ENCODE data around the gene IL23A.

Gene IL23A

DNA sequence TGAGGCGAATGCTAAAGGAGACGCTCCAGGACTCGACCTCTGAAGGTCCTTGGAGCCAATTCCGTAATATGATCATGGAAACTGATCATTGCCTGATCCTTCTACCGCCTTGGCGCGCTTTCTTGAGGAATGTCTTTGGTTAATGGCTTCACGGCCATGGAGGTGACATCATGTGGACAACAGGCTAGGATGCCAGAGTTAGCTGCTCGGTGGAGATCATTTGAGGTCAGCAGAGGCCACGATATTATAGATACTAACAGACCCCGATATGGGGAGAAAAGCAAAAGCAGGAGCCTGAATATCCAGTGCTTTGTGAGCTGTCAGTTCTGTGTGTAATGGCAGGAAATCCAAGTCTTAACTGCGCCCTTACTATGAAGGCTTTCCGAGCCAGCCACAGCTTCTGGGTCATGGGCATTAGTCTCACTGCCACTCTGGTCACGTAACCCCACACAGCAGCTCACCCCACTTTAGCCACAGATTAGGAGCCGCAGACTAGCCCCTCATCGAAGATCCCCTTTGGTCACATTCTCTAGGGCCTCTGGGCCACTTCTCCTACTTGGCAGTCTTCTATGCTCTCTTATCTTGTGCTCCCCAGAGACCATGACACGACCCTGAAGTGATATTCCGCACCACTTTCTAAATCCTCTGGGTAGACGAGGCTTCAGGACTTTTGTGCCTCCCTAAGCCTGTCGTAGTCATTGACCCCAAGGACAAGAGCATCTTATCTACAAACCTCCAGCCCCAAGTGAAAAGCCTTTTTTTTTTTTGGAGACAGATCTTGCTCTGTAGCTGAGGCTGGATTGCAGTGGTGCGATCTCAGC lies 37.8 kb upstream of the IL23A start:
- H3K79me1 ChIP-seq (ENCODE audit: low read depth, low read length) = peaks cover 5% of the 10 kb centered on the region
- peaks cover 4 to 67% of the 10 kb centered on the region in 2 donors for H3K36me3 ChIP-seq (replicated peaks in 1 of 2; ENCODE audit: control insufficient read depth in 2 of 2, insufficient read depth in 2 of 2, low read length in 2 of 2)
- H2BK120ac ChIP-seq (ENCODE audit: low read depth, low read length) = no peak overlapping the region
- no peak overlapping the region for H3K18ac ChIP-seq (ENCODE audit: low read length)
- H3K4me3 ChIP-seq (ENCODE audit: low read length in 2 of 2) = peak overlapping the region; percentile 52 to 56
- H2BK15ac ChIP-seq (ENCODE audit: low read length) = no peak overlapping the region
- H2AFZ ChIP-seq (ENCODE audit: low read length) = peak overlapping the region; percentile 72
- H4K91ac ChIP-seq (ENCODE audit: low read depth, low read length, poor library complexity) = no peak overlapping the region
- H4K8ac ChIP-seq (ENCODE audit: low read depth, low read length) = no peak overlapping the region
- H2BK12ac ChIP-seq (ENCODE audit: low read length) = no peak overlapping the region
- H3K27ac ChIP-seq (replicated peaks; ENCODE audit: low read length) = peak overlapping the region; percentile 65
- no peak overlapping the region for H2BK5ac ChIP-seq (ENCODE audit: low read length)
- H3K4ac ChIP-seq (ENCODE audit: low read length) = no peak overlapping the region
- peak overlapping the region; percentile 54 for H3K4me2 ChIP-seq (ENCODE audit: insufficient read depth, low read length, poor library complexity, severe bottlenecking)
- DNase-seq (ENCODE audit: low spot score) = no peak
- no peaks in the 10 kb centered on the region for H3K27me3 ChIP-seq (ENCODE audit: control insufficient read depth in 3 of 3, insufficient read depth in 3 of 3, low read depth in 1 of 3, low read length in 3 of 3)
- peak overlapping the region; percentile 11 for H2AK5ac ChIP-seq (ENCODE audit: low read depth, low read length)
- no peak overlapping the region for H3K14ac ChIP-seq (ENCODE audit: low read length)
- no peaks in the 10 kb centered on the region for H3K9me3 ChIP-seq (replicated peaks in 1 of 2; ENCODE audit: control insufficient read depth in 2 of 2, insufficient read depth in 1 of 2, low read depth in 1 of 2, low read length in 2 of 2)
- H3K23ac ChIP-seq (ENCODE audit: low read depth, low read length, poor library complexity) = no peak overlapping the region
- no CpG with 5 or more reads among the region's 21 CpGs for WGBS, 2 donors (ENCODE audit: extremely low coverage in 2 of 2, insufficient read length in 2 of 2, insufficient replicate concordance in 1 of 2)
- H3K4me1 ChIP-seq (ENCODE audit: control insufficient read depth in 2 of 2, insufficient read depth in 1 of 2, low read depth in 1 of 2, low read length in 2 of 2) = peaks cover 6 to 10% of the 10 kb centered on the region in 2 donors
- no peak overlapping the region for H3K9ac ChIP-seq (ENCODE audit: low read depth, low read length, poor library complexity)

DNA sequence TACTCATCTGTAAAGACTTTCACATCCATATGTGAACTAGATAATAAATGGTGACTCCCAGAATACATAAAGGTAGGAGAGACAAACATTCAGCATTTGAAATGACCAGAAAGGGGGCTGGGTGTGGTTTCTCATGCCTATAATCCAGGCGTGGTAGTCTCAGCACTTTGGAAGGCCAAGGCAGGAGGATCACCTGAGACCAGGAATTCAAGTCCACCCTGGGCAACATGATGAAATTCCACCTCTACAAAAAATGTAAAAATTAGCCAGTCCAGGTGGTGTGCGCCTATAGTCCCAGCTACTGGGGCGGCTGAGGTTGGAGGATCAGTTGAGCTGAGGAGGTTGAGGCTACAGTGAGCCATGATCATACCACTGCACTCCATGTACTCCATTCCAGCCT lies 34.4 kb upstream of the IL23A start:
- no peak overlapping the region for H4K8ac ChIP-seq (ENCODE audit: low read depth, low read length)
- whole genome bisulfite sequencing, 2 donors (ENCODE audit: extremely low coverage in 2 of 2, insufficient read length in 2 of 2, insufficient replicate concordance in 1 of 2) = no CpG with 5 or more reads among the region's 3 CpGs
- H3K4me1 ChIP-seq (ENCODE audit: control insufficient read depth in 2 of 2, insufficient read depth in 1 of 2, low read depth in 1 of 2, low read length in 2 of 2) = peaks cover 5 to 6% of the 10 kb centered on the region in 2 donors
- H3K79me1 ChIP-seq (ENCODE audit: low read depth, low read length) = peaks cover 5% of the 10 kb centered on the region
- no peak overlapping the region for H4K91ac ChIP-seq (ENCODE audit: low read depth, low read length, poor library complexity)
- H2AFZ ChIP-seq (ENCODE audit: low read length) = no peak overlapping the region
- H3K27me3 ChIP-seq (ENCODE audit: control insufficient read depth in 3 of 3, insufficient read depth in 3 of 3, low read depth in 1 of 3, low read length in 3 of 3) = no peaks in the 10 kb centered on the region
- no peak overlapping the region for H3K14ac ChIP-seq (ENCODE audit: low read length)
- H3K4me2 ChIP-seq (ENCODE audit: insufficient read depth, low read length, poor library complexity, severe bottlenecking) = no peak overlapping the region
- H3K4me3 ChIP-seq (ENCODE audit: low read length in 2 of 2) = no peak overlapping the region
- no peak overlapping the region for H2BK5ac ChIP-seq (ENCODE audit: low read length)
- no peak overlapping the region for H2BK15ac ChIP-seq (ENCODE audit: low read length)
- no peak overlapping the region for H3K4ac ChIP-seq (ENCODE audit: low read length)
- H3K18ac ChIP-seq (ENCODE audit: low read length) = no peak overlapping the region
- H3K23ac ChIP-seq (ENCODE audit: low read depth, low read length, poor library complexity) = no peak overlapping the region
- H2BK12ac ChIP-seq (ENCODE audit: low read length) = no peak overlapping the region
- no peak overlapping the region for H3K9ac ChIP-seq (ENCODE audit: low read depth, low read length, poor library complexity)
- no peak overlapping the region for H2BK120ac ChIP-seq (ENCODE audit: low read depth, low read length)
- H3K9me3 ChIP-seq (replicated peaks in 1 of 2; ENCODE audit: control insufficient read depth in 2 of 2, insufficient read depth in 1 of 2, low read depth in 1 of 2, low read length in 2 of 2) = no peaks in the 10 kb centered on the region
- DNase-seq (ENCODE audit: low spot score) = no peak
- peaks cover 12 to 68% of the 10 kb centered on the region in 2 donors for H3K36me3 ChIP-seq (replicated peaks in 1 of 2; ENCODE audit: control insufficient read depth in 2 of 2, insufficient read depth in 2 of 2, low read length in 2 of 2)
- no peak overlapping the region for H3K27ac ChIP-seq (replicated peaks; ENCODE audit: low read length)
- H2AK5ac ChIP-seq (ENCODE audit: low read depth, low read length) = no peak overlapping the region

- Histone ChIP-seq H4K91ac (ENCODE audit: low read depth, low read length, poor library complexity) (no peak overlapping the region), H2BK120ac (ENCODE audit: low read depth, low read length) (no peak overlapping the region), H3K4me2 (ENCODE audit: insufficient read depth, low read length, poor library complexity, severe bottlenecking) (no peak overlapping the region), H3K27ac (replicated peaks; ENCODE audit: low read length) (no peak overlapping the region), H3K18ac (ENCODE audit: low read length) (no peak overlapping the region), H3K9me3 (replicated peaks in 1 of 2; ENCODE audit: control insufficient read depth in 2 of 2, insufficient read depth in 1 of 2, low read depth in 1 of 2, low read length in 2 of 2) (no peaks in the 10 kb centered on the region), H3K36me3 (replicated peaks in 1 of 2; ENCODE audit: control insufficient read depth in 2 of 2, insufficient read depth in 2 of 2, low read length in 2 of 2) (peaks cover 16 to 73% of the 10 kb centered on the region in 2 donors), H3K4me3 (ENCODE audit: low read length in 2 of 2) (no peak overlapping the region), H3K23ac (ENCODE audit: low read depth, low read length, poor library complexity) (no peak overlapping the region), H3K9ac (ENCODE audit: low read depth, low read length, poor library complexity) (no peak overlapping the region), H2BK5ac (ENCODE audit: low read length) (no peak overlapping the region), H3K14ac (ENCODE audit: low read length) (no peak overlapping the region), H2BK12ac (ENCODE audit: low read length) (no peak overlapping the region), H3K79me1 (ENCODE audit: low read depth, low read length) (peaks cover 2% of the 10 kb centered on the region), H4K8ac (ENCODE audit: low read depth, low read length) (no peak overlapping the region), H2BK15ac (ENCODE audit: low read length) (no peak overlapping the region), H2AFZ (ENCODE audit: low read length) (no peak overlapping the region), H2AK5ac (ENCODE audit: low read depth, low read length) (no peak overlapping the region), H3K4ac (ENCODE audit: low read length) (no peak overlapping the region), H3K27me3 (ENCODE audit: control insufficient read depth in 3 of 3, insufficient read depth in 3 of 3, low read depth in 1 of 3, low read length in 3 of 3) (no peaks in the 10 kb centered on the region), H3K4me1 (ENCODE audit: control insufficient read depth in 2 of 2, insufficient read depth in 1 of 2, low read depth in 1 of 2, low read length in 2 of 2) (peaks cover 5% of the 10 kb centered on the region in 2 donors)
- no CpG with 5 or more reads among the region's 8 CpGs for WGBS, 2 donors (ENCODE audit: extremely low coverage in 2 of 2, insufficient read length in 2 of 2, insufficient replicate concordance in 1 of 2)
- DNase-seq (ENCODE audit: low spot score) = no peak
Observed at GRCh38 chr12:56304872-56305590, 33.7 kb upstream of the IL23A start.
